ENCODE results near the gene ALDH1L1. TPM values are rescaled to one million over a fixed set of nuclear protein-coding genes. Genes with fewer than 3 reads are reported as not detected.

ALDH1L1 gene
- total RNA-seq, 3 donors from 2014 or later = 0.10 to 0.29 TPM; not detected in 1

DNA sequence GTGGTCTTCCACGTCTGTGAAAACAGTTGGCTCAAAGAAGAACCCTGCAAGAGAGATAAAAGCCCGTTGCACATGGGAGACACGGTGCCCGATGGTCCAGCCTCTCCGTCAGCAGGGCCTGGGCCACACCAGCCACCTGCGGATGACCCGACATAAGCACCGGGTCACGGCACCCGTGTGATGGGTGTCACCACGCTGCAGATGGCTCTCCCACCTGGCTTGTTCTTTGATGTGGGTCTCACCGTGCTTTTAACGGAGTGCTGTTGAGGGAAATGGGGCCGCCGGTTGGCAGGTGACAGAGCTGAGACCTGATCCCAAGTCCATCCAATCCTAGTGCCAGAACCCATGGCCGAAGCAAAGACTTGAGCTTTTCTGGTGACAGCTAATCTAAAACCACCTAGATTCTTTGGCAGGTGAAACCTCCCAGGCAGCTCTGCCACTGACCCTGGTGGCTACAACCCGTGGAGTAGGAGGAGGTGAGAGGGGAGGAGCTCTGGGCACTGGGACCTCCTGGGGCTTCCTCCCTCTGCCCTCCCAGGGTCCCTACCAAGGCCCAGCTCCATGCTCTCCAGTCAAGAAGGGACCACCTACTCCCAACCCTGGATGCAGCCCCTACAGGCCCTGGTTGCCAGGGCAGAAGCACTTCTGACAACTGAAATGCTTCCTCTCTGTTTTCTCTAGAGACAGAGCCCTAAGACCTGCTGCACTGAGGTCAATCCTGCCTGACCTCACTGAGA is 73.0 kb downstream of the ALDH1L1 start:
- Mint-ChIP-seq H3K4me3 (no peak overlapping the region), H3K36me3 (ENCODE audit: insufficient read depth) (no peaks in the 10 kb centered on the region), H3K4me1 (ENCODE audit: low read depth) (no peaks in the 10 kb centered on the region), H3K27me3 (ENCODE audit: low read depth) (no peaks in the 10 kb centered on the region), H3K9me3 (no peaks in the 10 kb centered on the region)
- no peak for ATAC-seq
- DNase-seq = no peak

DNA sequence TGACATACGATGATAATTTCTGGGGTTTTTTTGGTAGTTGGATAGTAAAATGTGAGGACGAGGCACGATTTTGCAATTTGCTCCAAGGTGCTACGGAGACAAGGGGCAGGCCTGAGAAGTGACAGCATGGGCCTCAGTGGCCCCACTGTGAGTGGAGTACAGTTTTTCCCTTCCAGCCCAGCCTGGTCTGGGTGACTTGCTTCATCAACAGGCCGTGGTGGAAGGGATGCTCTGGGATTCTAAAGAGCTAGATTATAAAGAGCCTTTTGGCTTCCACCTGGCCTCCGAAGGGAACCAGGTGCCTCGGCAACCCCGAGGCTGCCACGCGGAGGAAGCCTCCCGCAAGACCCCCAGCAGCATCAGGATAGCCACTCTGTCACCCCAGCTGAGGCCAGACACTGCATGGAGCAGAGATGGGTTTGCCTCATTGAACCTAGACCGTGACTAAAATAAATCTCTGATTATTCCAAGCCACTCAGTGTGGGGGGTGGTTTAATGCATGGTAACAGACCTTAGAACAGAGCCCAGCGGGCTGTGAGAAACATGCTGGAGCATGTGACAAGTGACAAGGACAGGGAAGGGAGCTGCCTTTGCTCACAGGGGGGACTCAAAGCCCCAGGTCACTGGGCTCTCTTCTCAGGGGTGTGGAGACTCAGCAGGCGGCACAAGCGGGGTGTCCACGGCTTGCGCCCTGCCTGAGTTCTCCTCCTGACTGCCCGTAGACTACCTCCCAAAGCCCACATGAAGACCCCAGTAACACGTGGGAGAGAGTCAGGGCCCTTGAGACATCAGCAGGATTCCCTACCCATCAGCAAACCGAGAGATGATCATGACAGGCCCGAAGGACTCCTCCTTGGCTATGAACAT is 73.8 kb downstream of the ALDH1L1 start:
- ATAC-seq (no peak), DNase-seq (no peak)
- Mint-ChIP-seq H3K36me3 (ENCODE audit: insufficient read depth) (no peaks in the 10 kb centered on the region), H3K4me1 (ENCODE audit: low read depth) (no peaks in the 10 kb centered on the region), H3K4me3 (no peak overlapping the region), H3K27me3 (ENCODE audit: low read depth) (no peaks in the 10 kb centered on the region), H3K9me3 (no peaks in the 10 kb centered on the region)

DNA sequence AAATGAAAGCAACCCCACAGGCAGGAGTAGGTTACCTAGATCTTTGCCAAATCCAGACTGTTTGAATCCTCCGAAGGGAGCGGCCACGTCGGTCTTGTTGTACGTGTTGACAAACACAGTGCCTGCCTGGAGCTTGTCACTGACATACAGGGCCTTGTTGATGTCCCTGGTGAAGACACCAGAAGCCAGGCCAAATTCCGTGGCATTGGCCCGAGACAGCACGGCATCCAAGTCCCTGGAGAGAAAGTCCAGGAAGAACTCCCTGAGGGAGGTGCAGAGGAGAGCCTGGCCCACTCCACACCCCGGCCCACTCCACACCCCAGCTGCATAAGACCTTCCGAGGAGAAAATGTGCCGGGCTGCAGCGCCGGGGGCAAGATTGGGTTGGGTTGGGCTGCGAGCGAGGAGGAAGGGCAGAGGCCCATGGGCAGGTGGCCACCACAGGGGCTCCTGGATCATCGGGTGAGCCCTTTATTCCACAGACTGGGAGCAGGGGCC is 74.6 kb downstream of the ALDH1L1 start:
- H3K27me3 Mint-ChIP-seq (ENCODE audit: low read depth) = no peaks in the 10 kb centered on the region

DNA sequence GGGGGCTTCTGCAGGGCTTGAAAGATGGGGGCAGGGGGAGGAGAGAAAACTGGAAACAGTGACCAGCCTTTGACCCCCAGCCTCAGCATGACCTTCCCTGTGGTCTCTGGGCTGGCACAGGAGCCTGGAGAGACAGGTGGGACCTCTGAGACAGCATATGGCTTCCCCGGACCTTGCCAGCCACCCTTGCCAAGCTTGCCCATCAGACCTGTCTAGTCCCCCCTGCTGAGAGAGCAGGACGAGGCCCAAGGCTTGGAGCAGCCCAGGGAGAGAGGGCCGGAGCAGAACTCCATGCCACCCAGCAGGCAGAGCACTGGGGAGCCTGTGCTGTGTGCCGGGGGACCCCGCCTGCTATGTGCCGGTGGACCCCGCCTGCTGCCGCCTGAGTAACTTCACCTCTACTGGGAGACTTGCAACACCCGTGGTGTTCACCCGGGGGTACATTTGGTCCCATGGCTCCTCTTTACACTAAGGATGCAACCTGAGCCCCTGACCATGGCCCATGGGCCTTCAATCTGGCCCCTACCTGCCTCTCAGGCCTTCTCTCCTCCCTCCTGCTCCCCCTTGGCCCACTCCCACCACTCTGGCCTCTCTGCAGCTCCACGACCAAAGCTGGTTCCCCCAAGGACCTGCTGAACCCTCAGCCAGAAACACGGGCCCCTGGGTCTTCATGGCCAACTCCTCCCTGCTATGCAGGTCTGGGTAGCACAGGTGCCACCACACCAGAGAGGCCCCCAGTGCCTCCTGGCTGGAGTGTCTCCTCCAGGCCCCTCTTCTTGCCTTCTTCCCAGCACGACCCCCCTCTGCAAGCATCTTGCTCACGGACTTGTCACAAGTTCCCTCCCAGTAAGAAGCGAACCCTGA is 75.4 kb downstream of the ALDH1L1 start:
- no peak for DNase-seq
- ATAC-seq = no peak
- no peaks in the 10 kb centered on the region for H3K27me3 Mint-ChIP-seq (ENCODE audit: low read depth)
- no peaks in the 10 kb centered on the region for H3K9me3 Mint-ChIP-seq
- H3K4me3 Mint-ChIP-seq = no peak overlapping the region
- H3K4me1 Mint-ChIP-seq (ENCODE audit: low read depth) = no peaks in the 10 kb centered on the region
- no peaks in the 10 kb centered on the region for H3K36me3 Mint-ChIP-seq (ENCODE audit: insufficient read depth)

More for the DNA sequence above, 74.6 kb downstream of the ALDH1L1 start:
- Mint-ChIP-seq H3K4me3 (no peak overlapping the region), H3K9me3 (no peaks in the 10 kb centered on the region), H3K36me3 (ENCODE audit: insufficient read depth) (no peaks in the 10 kb centered on the region), H3K4me1 (ENCODE audit: low read depth) (no peaks in the 10 kb centered on the region)
- ATAC-seq (no peak), DNase-seq (no peak)

DNA sequence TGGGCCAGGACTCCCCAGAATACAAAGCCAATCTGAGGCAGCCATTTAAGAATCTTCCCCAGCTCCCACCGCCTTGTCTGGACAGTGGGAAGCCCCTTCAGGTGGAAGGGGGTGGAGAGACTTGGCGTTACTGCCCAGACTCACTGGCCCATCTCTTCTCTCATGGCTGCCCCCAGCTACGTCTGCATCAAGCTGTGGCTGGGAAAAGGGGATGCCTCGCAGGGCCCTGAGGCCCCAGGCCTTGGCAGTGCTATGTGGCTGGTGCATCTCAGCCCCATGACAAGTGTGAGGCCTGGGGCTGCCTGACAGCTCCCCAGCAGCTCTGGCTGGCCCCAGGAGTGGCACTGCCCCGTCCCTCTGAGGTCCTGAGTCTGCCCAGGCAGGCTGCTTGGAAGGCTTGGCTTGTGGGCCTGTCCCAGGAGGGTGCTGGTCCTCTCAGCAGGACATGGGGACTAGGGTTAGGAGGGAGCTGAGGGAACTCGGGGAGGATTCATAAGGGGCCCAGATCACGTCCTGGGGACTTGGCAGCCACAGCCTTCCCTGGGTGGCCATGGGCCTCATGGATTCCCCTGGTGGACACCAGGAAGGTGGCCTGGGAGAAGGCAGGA is 76.3 kb downstream of the ALDH1L1 start:
- DNase-seq = no peak
- Mint-ChIP-seq H3K27me3 (ENCODE audit: low read depth) (no peaks in the 10 kb centered on the region), H3K4me3 (no peak overlapping the region), H3K9me3 (no peaks in the 10 kb centered on the region), H3K36me3 (ENCODE audit: insufficient read depth) (no peaks in the 10 kb centered on the region), H3K4me1 (ENCODE audit: low read depth) (no peaks in the 10 kb centered on the region)
- no peak for ATAC-seq

DNA sequence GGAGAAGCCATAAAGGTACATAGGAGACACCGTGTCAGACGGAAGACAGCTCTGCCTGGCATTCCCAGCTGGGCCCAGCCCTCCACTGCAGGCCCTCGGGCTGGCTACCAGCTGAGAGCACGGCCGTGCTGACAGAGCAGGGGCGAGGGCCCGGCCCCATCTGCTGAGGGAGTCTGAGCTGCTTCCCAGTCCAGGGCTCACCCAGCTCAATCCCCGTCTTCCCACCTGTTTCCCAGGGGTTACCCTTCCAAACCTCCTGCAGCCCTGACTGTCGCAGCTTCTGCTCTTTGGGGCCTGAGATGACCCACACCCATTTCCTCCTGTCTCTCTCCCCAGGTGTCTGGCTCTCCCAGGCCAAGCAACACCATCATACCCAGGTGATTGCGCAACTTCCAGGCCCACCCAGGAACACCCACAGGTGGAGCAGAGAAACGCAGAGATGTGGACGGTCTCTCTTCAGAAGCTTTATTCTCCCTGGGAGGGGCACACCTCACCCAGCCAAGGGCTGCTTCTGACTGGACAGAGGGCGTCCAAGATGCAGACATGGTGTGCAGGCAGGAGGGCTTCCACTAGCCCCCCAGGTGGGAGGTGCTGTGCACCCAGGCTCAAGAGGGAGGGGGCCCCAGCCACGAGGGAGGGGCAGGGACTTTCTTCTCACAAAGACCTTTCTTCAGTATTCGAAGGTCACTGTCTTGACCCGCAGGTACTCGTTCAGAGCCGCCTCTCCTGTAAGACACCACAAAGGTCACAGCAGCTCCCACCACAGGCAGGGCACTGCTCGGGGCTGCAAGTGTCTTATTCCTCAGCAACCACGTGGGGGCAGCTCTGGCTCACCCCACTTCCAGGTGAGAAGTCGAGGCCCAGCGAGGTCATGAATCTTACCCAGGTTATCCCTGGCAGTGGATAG is 77.0 kb downstream of the ALDH1L1 start:
- Mint-ChIP-seq H3K27me3 (ENCODE audit: low read depth) (no peaks in the 10 kb centered on the region), H3K4me1 (ENCODE audit: low read depth) (no peaks in the 10 kb centered on the region)
- ATAC-seq = no peak

DNA sequence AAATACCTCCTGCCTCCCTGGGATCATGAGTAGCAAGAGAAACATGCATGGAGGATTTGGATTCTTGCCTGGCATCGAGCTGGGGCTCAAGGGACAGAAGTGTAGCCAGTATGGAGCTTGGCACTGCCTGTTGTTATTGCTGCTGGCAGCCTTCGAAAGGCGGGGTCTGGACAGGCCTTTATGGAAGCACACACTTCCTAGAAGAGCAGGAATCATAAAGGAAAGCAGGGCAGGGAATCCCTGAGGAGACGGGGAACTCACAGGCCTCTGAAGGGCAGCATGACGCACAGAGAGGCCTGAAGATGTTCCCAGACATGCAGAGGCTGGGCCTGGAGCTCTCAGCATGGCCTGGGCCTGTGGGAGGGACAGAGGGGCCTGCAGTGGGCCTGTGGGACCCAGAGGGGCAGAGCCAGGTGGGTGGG is 77.8 kb downstream of the ALDH1L1 start:
- ATAC-seq (no peak), DNase-seq (no peak)
- Mint-ChIP-seq H3K27me3 (ENCODE audit: low read depth) (no peaks in the 10 kb centered on the region), H3K4me1 (ENCODE audit: low read depth) (no peaks in the 10 kb centered on the region), H3K4me3 (no peak overlapping the region), H3K36me3 (ENCODE audit: insufficient read depth) (no peaks in the 10 kb centered on the region), H3K9me3 (peaks cover 4% of the 10 kb centered on the region)

More for the DNA sequence above, 77.0 kb downstream of the ALDH1L1 start:
- no peaks in the 10 kb centered on the region for H3K36me3 Mint-ChIP-seq (ENCODE audit: insufficient read depth)
- no peak overlapping the region for H3K4me3 Mint-ChIP-seq
- DNase-seq = no peak
- H3K9me3 Mint-ChIP-seq = no peaks in the 10 kb centered on the region

DNA sequence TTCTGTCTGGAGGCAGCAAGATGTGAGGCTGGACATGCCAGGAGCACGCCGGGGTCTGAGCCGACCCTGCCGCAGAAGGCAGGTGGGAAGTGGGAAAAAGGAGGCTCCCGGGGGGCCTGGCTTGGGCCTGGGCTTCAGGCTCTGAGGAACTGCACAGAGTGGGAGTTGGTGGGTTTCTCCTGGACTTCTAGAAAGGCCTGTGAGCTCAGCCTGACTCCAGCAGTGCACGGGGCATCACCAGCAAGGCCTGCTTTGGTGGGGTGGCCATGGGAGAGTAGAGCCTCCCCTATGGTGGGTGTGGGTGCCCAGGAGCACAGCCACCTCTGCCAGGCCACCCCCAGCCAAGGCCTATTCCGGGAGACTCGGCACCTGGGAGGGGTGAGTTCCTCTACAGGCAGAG is 78.4 kb downstream of the ALDH1L1 start:
- no peak for DNase-seq
- H3K27me3 Mint-ChIP-seq (ENCODE audit: low read depth) = no peaks in the 10 kb centered on the region

DNA sequence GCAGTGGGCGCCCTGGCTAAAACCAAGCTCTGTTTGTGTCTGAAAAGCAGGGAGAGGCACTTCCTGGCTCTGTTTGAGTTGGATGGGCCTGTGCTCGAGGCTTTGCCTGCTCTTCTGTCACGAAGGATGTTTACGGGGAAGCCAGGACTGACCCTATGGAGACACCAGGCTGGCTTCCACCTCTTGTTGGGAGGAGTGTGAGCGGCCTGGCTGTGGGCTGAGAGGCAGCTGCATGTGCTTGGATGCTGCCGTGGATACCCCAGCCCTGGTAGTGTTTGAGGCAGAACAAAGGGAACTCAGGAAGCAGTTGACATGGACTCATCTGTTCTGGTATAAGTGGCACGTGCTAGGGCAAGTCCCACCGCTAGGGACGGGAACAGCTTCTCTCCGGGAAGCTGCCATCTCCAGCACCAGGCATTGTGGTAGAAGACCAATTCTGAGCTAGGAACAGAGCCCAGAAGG is 78.8 kb downstream of the ALDH1L1 start:
- peaks cover 6% of the 10 kb centered on the region for H3K9me3 Mint-ChIP-seq

More for the DNA sequence above, 78.4 kb downstream of the ALDH1L1 start:
- Mint-ChIP-seq H3K9me3 (peaks cover 6% of the 10 kb centered on the region), H3K36me3 (ENCODE audit: insufficient read depth) (no peaks in the 10 kb centered on the region), H3K4me3 (no peak overlapping the region), H3K4me1 (ENCODE audit: low read depth) (no peaks in the 10 kb centered on the region)
- no peak for ATAC-seq

DNA sequence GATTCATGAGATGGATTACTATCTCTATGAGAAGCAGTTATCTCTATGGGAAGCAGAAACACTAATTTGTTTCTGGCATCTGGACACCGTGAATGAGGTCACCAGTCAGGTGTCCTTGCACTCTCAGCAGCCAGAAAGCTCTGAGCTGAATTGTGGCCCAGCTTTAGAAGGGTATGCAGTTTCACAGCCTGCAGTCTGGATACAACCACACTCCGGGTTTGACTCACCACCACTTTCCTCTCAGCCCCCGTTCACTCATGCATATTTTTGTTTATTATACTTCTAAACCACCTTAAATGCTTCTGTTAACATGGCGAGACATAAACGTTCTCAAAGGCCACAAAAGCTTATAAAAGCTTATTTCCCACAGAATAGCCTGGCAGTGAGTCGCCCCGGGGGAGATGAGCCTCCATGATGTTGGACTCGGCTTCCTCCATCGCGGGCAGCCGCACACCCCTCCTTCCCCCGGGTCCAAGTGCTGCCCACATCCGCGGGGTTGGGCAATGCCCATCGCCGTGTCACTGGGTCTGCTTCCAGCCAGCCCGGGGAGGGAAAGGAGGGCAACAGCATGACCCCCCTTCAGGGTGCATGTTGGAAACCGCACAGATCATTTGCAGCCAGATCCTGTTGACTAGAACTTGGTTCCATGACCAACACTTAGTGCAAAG is 79.6 kb downstream of the ALDH1L1 start:
- peaks cover under 1% of the 10 kb centered on the region for H3K36me3 Mint-ChIP-seq (ENCODE audit: insufficient read depth)
- H3K27me3 Mint-ChIP-seq (ENCODE audit: low read depth) = no peaks in the 10 kb centered on the region
- no peak for DNase-seq
- no peak for ATAC-seq
- no peaks in the 10 kb centered on the region for H3K4me1 Mint-ChIP-seq (ENCODE audit: low read depth)
- no peak overlapping the region for H3K4me3 Mint-ChIP-seq
- H3K9me3 Mint-ChIP-seq = peaks cover 7% of the 10 kb centered on the region

More for the DNA sequence above, 78.8 kb downstream of the ALDH1L1 start:
- Mint-ChIP-seq H3K4me3 (no peak overlapping the region), H3K4me1 (ENCODE audit: low read depth) (no peaks in the 10 kb centered on the region), H3K36me3 (ENCODE audit: insufficient read depth) (no peaks in the 10 kb centered on the region), H3K27me3 (ENCODE audit: low read depth) (no peaks in the 10 kb centered on the region)
- DNase-seq = no peak
- no peak for ATAC-seq

DNA sequence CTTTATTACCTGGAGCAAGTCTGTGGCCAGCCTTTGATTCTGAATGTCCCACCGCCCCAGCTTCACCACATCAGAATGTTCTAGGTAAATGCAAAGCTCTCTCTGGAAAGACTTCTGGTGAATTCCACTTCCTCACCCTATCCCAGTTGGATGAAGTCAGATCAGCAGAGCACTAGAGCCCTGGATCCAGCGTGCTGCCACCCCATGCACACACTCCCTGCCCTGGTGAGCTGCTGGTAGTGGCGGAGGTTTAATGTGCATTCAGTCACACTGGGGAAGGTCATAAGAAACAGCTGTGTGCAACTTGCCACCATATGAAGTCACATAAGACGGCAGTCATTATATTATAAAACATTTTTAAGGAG is 80.1 kb downstream of the ALDH1L1 start:
- Mint-ChIP-seq H3K4me1 (ENCODE audit: low read depth) (no peaks in the 10 kb centered on the region), H3K27me3 (ENCODE audit: low read depth) (no peaks in the 10 kb centered on the region), H3K4me3 (no peak overlapping the region), H3K36me3 (ENCODE audit: insufficient read depth) (peaks cover 4% of the 10 kb centered on the region), H3K9me3 (peaks cover 12% of the 10 kb centered on the region)
- DNase-seq (no peak), ATAC-seq (no peak)

DNA sequence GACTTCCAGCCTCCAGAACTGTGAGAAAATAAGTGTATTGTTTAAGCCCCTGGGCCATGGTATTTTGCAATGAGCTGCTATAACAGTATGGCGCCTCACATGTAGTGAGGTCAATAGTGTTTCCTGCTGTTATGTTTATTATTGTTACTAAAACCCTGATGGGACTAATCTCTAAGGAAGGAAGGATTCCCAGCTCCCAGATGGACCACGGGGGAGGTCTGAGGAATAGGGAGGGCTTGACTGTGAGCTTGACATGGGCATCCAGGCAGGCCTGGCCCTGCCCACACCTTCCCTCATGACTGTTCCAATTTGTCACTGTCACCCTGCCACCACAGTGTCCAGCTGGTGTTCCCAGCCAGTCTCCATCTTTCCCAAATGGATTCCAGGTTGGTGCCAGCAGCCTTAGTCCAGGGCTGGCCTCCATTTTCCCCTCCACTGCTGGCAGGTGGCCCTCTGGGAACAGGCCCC is 82.0 kb downstream of the ALDH1L1 start:
- peaks cover 5% of the 10 kb centered on the region for H3K36me3 Mint-ChIP-seq (ENCODE audit: insufficient read depth)
- no peak overlapping the region for H3K4me3 Mint-ChIP-seq
- peaks cover 20% of the 10 kb centered on the region for H3K9me3 Mint-ChIP-seq
- ATAC-seq (no peak), DNase-seq (no peak)
- H3K27me3 Mint-ChIP-seq (ENCODE audit: low read depth) = peaks cover 3% of the 10 kb centered on the region
- H3K4me1 Mint-ChIP-seq (ENCODE audit: low read depth) = no peaks in the 10 kb centered on the region
